Neutrophil (primary cell): ENCODE data around the gene AIP.

Experiments
- H3K27ac ChIP-seq: fragments of 200-600 bp; sonication (generic); 2 replicates; pipeline ENCODE4 v1.5.1; 2016; ENCODE audit warnings: mild to moderate bottlenecking, moderate library complexity
- H3K27me3 ChIP-seq: fragments of 200-600 bp; sonication (generic); 2 replicates; pipeline ENCODE4 v1.6.0; 2016; ENCODE audit warnings: mild to moderate bottlenecking
- H3K36me3 ChIP-seq: fragments of 200-600 bp; sonication (generic); 2 replicates; pipeline ENCODE4 v1.5.1; 2017
- H3K4me1 ChIP-seq, 2 experiments: fragments of 200-600 bp in 1 of 2; sonication (generic) in 1 of 2; 1 replicate in 1 of 2; 2 replicates in 1 of 2; pipeline versions ENCODE4 v1.5.1 to v1.6.1; 2013 to 2016; ENCODE audit warnings: low read depth in 1 of 2, low read length in 1 of 2, mild to moderate bottlenecking in 1 of 2, moderate library complexity in 1 of 2; ENCODE audit not compliant: control insufficient read depth in 1 of 2, insufficient read depth in 1 of 2
- H3K4me3 ChIP-seq, 2 experiments: fragments of 200-600 bp in 1 of 2; sonication (generic) in 1 of 2; 1 replicate in 1 of 2; 2 replicates in 1 of 2; pipeline ENCODE4 v1.5.1; 2013 to 2016; ENCODE audit warnings: low read depth in 1 of 2, low read length in 1 of 2, mild to moderate bottlenecking in 1 of 2, moderate library complexity in 1 of 2
- H3K9me3 ChIP-seq: fragments of 200-600 bp; sonication (generic); 2 replicates; pipeline ENCODE4 v1.5.1; 2016
- TF ChIP-seq, protein P1 (sequence below): fragments of 200-600 bp; sonication (generic); IDR thresholded peaks from 2 replicates; pipeline ENCODE4 v1.5.1; 2016; ENCODE audit warnings: antibody characterized with exemption

The AIP gene

DNA sequence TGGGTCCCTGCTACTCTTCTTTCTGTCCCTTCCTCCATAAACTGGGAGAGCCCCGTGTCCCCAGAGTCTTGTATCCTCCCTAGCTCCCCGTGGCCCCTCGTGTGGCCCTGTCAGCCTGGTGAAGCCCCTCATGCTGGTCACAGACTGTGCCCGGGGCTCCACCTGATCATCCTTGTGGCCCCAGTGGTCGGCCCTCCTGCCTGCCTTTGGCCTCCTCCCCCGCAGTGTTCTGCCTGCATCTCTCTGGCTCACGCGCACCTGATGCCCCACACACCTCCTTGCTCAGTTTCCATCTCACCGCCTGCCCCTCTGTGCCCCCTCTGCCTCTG is 41.6 kb downstream of the AIP start:
- H3K27me3 ChIP-seq: peaks cover 10% of the 10 kb centered on the region
- H3K4me1 ChIP-seq: no peaks in the 10 kb centered on the region
- H3K36me3 ChIP-seq: no peaks in the 10 kb centered on the region
- H3K4me3 ChIP-seq: no peak overlapping the region
- no peak overlapping the region for H3K27ac ChIP-seq
- TF ChIP-seq, protein P1, sequence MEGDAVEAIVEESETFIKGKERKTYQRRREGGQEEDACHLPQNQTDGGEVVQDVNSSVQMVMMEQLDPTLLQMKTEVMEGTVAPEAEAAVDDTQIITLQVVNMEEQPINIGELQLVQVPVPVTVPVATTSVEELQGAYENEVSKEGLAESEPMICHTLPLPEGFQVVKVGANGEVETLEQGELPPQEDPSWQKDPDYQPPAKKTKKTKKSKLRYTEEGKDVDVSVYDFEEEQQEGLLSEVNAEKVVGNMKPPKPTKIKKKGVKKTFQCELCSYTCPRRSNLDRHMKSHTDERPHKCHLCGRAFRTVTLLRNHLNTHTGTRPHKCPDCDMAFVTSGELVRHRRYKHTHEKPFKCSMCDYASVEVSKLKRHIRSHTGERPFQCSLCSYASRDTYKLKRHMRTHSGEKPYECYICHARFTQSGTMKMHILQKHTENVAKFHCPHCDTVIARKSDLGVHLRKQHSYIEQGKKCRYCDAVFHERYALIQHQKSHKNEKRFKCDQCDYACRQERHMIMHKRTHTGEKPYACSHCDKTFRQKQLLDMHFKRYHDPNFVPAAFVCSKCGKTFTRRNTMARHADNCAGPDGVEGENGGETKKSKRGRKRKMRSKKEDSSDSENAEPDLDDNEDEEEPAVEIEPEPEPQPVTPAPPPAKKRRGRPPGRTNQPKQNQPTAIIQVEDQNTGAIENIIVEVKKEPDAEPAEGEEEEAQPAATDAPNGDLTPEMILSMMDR: no peak
- no peaks in the 10 kb centered on the region for H3K9me3 ChIP-seq

DNA sequence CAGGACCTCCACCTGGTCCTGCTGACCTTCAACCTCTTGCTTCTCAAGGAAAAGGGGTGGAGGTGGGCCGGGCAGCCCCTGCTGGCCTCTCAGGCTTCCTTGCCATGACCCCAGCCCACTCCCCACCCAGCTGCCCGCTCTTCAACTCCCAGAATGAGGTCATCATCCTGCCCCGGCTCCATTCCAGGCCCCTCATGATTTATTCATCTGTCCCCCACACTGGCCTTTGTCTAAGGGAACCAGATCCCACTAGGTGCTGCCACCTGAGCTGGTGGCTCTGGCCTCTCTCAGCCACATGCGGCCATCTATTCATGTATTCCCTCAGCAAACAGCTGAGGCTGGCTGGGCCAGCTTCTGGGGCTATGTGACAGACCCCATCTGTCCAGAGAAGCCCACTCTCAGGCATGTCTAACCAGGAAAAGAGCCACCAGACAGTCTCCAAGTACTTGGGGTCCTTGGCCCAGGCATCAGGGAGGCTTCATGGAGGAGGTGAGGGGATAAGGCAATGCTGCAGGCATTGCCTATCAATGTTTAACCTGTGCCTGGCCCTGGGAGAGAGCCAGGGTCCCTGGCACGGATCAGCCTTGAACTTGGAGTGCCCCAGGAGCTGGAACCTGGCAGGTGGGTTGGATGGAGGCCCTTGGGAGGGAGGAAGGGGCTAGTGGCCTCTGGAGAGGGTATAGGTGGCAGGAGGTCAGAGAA is 42.6 kb downstream of the AIP start:
- no peaks in the 10 kb centered on the region for H3K4me1 ChIP-seq
- H3K9me3 ChIP-seq: no peaks in the 10 kb centered on the region
- no peak overlapping the region for H3K27ac ChIP-seq
- no peak overlapping the region for H3K4me3 ChIP-seq
- TF ChIP-seq, protein P1: no peak
- H3K36me3 ChIP-seq: no peaks in the 10 kb centered on the region
- H3K27me3 ChIP-seq: peaks cover 19% of the 10 kb centered on the region

DNA sequence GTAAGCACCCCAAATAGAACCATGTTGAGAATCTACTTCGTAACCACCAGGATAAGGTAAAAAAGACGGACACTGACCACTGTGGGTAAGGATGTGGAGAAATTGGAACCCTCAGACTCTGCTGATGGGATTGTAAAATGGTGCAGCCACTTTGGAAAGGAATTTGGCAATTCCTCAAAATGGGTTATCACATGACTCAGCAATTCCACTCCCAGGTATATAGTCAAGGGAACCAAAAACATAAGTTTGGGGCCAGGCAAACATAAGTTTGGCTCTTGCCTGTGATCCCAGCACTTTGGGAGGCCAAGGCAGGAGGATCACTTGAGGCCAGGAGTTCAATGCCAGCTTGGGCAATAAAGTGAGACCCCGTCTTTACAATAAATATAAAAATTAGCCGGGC is 45.5 kb downstream of the AIP start:
- Histone ChIP-seq H3K27me3 (peaks cover 23% of the 10 kb centered on the region), H3K27ac (no peak overlapping the region)
- TF ChIP-seq, protein P1: no peak

DNA sequence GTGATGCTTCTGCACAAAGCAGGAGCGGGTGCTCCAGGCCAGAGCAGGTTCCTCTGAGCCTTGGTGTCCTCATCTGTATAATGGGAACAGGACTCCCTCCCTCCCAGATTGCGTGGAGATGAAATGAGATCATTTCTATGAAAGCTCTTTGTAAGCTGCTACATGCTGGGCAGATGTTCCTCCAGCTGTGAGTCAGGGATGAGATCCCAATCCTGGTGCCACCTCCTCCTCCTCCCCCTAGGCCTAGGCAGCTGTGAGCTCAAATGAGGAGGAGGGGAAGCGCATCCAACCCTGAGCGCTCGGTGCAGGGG is 47.4 kb downstream of the AIP start:
- TF ChIP-seq, protein P1: no peak
- Histone ChIP-seq H3K4me1 (no peaks in the 10 kb centered on the region), H3K9me3 (peaks cover 6% of the 10 kb centered on the region), H3K36me3 (no peaks in the 10 kb centered on the region), H3K4me3 (no peak overlapping the region), H3K27ac (no peak overlapping the region), H3K27me3 (peaks cover 23% of the 10 kb centered on the region)

More for the DNA sequence above, 45.5 kb downstream of the AIP start:
- H3K4me1 ChIP-seq: no peaks in the 10 kb centered on the region
- peaks cover 2% of the 10 kb centered on the region for H3K9me3 ChIP-seq
- no peak overlapping the region for H3K4me3 ChIP-seq
- no peaks in the 10 kb centered on the region for H3K36me3 ChIP-seq

DNA sequence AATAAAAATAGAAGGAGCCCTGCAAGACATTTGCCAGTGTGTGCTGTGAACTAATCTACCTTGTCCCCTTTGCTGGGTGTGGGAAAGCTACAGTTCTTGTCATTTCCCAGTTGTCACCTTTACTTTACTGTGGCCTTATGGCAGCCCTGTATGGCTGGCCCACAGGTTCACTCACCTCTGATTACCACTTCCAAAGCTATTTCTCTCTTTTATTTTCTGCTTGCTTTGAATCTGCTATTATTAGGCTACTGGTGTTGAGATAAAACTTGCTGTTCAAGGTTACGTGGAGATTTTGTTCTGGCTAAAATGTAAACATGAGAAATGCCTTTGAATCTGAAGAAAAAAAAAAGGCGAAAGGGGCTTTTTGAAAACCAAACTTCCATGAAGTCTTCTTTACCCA is 50.1 kb downstream of the AIP start:
- H3K36me3 ChIP-seq: no peaks in the 10 kb centered on the region
- no peaks in the 10 kb centered on the region for H3K4me1 ChIP-seq
- TF ChIP-seq, protein P1: no peak
- H3K27ac ChIP-seq: no peak overlapping the region
- H3K9me3 ChIP-seq: peaks cover 6% of the 10 kb centered on the region
- peaks cover 23% of the 10 kb centered on the region for H3K27me3 ChIP-seq
- no peak overlapping the region for H3K4me3 ChIP-seq
